Activated T-cell treated with anti-CD3 and anti-CD28 coated beads, Interleukin-2, amount 50 U/mL, for 24 hours (primary cell): ENCODE data around the gene KRTAP5-1.

Experiments
- DNase-seq: peaks from one replicate; pipeline ENCODE4 v3.0.0-alpha.2; 2020
- H3K27ac Mint-ChIP-seq: 2 replicates; pipeline ENCODE4 v1.8.0; 2020; ENCODE audit warnings: mild to moderate bottlenecking, mixed read lengths
- H3K27me3 Mint-ChIP-seq: 2 replicates; pipeline ENCODE4 v1.8.0; 2020; ENCODE audit warnings: mixed read lengths
- H3K36me3 Mint-ChIP-seq: 2 replicates; pipeline ENCODE4 v1.8.0; 2020; ENCODE audit warnings: low read depth, mixed read lengths
- H3K4me1 Mint-ChIP-seq: 2 replicates; pipeline ENCODE4 v1.8.0; 2020; ENCODE audit warnings: low read depth, mixed read lengths
- H3K4me3 Mint-ChIP-seq: 2 replicates; pipeline ENCODE4 v1.8.0; 2020; ENCODE audit warnings: mild to moderate bottlenecking, moderate library complexity, mixed read lengths
- H3K9me3 Mint-ChIP-seq: 2 replicates; pipeline ENCODE4 v1.8.0; 2020; ENCODE audit warnings: mixed read lengths

KRTAP5-1 gene

DNA sequence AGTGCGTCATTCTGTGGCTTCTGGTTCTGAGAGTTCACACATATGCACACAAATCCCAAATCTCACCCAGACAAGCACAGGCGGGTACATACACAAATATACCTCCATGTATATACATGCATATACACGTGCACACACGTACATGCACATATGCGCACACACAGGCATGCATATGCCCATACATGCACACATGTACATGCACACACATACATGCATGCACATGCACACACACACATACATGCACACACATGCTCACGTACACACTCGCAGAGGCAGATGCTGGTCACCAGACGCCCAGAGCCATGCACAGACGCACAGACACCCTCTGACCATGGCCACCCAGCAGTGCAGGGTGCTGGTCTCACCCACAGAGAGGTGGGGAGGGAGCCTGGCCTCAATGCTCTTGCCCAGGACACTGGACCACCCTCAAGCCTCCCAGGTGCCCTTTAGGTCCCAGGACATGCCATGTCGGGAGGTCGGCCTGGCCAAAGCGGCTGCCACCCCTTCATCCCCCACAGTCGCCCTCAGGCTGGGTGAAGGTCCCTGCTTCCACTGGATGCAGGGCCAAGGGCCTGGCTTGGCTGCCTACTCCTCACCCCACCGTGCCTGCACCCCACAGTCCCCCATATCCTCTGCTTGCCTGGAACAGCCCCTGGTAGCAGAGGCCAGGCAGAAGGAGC, 22.5 kb downstream of the KRTAP5-1 start:
- no peaks in the 10 kb centered on the region for H3K9me3 Mint-ChIP-seq
- H3K4me1 Mint-ChIP-seq = no peaks in the 10 kb centered on the region

DNA sequence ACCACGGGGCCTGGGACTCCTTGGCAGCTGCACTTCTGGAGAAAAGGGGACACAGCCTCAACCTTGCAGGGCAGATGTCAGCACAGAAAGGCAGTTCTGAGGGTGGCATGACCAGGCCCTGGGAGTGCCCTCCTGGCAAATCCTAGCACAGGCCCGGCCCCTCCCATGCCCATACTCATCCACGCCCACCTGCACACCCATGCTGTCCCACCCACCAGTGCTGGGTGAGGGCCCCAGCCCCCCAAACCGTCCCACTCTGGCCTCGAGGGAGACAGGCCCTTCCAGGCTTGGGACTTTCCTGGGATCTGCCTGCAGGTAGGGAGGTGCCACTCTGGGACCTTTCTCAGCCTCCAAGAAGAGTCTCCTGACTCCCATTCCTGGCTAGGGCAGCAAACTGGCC, 23.1 kb downstream of the KRTAP5-1 start:
- no peak overlapping the region for H3K27ac Mint-ChIP-seq
- no peaks in the 10 kb centered on the region for H3K9me3 Mint-ChIP-seq
- no peak overlapping the region for H3K4me3 Mint-ChIP-seq
- H3K27me3 Mint-ChIP-seq = no peaks in the 10 kb centered on the region
- H3K4me1 Mint-ChIP-seq = no peaks in the 10 kb centered on the region
- no peak for DNase-seq
- H3K36me3 Mint-ChIP-seq = peaks cover 12% of the 10 kb centered on the region

More for the DNA sequence above, 22.5 kb downstream of the KRTAP5-1 start:
- no peak for DNase-seq
- Mint-ChIP-seq H3K27me3 (no peaks in the 10 kb centered on the region), H3K27ac (no peak overlapping the region), H3K4me3 (no peak overlapping the region), H3K36me3 (peaks cover 10% of the 10 kb centered on the region)

DNA sequence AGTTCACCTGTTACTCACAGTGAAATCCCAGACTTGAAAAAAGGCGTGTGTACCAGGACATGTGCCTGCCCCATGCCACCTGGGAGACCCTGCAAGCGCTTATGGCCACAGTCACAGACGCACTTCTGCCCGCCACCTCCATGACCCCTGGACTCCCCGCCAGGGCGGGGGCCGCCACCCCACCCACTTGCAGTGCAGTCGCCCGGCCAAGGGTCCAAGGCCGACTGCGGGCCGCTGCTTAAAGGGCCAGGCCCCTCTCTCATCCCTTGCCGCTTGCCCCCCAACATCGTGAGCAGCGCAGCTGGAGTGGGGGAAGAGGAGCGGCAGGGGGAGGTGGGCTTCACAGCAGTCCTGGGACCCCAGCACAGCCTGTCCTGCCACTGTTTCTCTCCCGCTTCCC, 23.8 kb downstream of the KRTAP5-1 start:
- Mint-ChIP-seq H3K27ac (no peak overlapping the region), H3K9me3 (no peaks in the 10 kb centered on the region), H3K4me1 (no peaks in the 10 kb centered on the region), H3K4me3 (no peak overlapping the region), H3K36me3 (peaks cover 12% of the 10 kb centered on the region), H3K27me3 (no peaks in the 10 kb centered on the region)
- no peak for DNase-seq

GRCh38 chr11:1560649-1561251, 24.3 kb downstream of the KRTAP5-1 start:
- no peaks in the 10 kb centered on the region for H3K9me3 Mint-ChIP-seq
- DNase-seq = no peak
- peaks cover 12% of the 10 kb centered on the region for H3K36me3 Mint-ChIP-seq
- H3K4me3 Mint-ChIP-seq = no peak overlapping the region
- no peaks in the 10 kb centered on the region for H3K4me1 Mint-ChIP-seq
- H3K27ac Mint-ChIP-seq = no peak overlapping the region
- no peaks in the 10 kb centered on the region for H3K27me3 Mint-ChIP-seq

- no peak for DNase-seq
- Mint-ChIP-seq H3K27me3 (no peaks in the 10 kb centered on the region), H3K4me3 (no peak overlapping the region), H3K36me3 (peaks cover 12% of the 10 kb centered on the region), H3K27ac (no peak overlapping the region), H3K9me3 (no peaks in the 10 kb centered on the region), H3K4me1 (no peaks in the 10 kb centered on the region)
Measured at GRCh38 chr11:1560002-1560648, 25.0 kb downstream of the KRTAP5-1 start.

- H3K36me3 Mint-ChIP-seq = peaks cover 12% of the 10 kb centered on the region
Measured at GRCh38 chr11:1559111-1559951, 25.8 kb downstream of the KRTAP5-1 start.

GRCh38 chr11:1558775-1559110, 26.3 kb downstream of the KRTAP5-1 start:
- Mint-ChIP-seq H3K36me3 (peaks cover 12% of the 10 kb centered on the region), H3K4me3 (no peak overlapping the region), H3K27me3 (peaks cover 2% of the 10 kb centered on the region), H3K4me1 (no peaks in the 10 kb centered on the region), H3K27ac (no peak overlapping the region), H3K9me3 (no peaks in the 10 kb centered on the region)
- DNase-seq = no peak

More at GRCh38 chr11:1559111-1559951, 25.8 kb downstream of the KRTAP5-1 start:
- Mint-ChIP-seq H3K27me3 (no peaks in the 10 kb centered on the region), H3K4me3 (no peak overlapping the region), H3K4me1 (no peaks in the 10 kb centered on the region), H3K9me3 (no peaks in the 10 kb centered on the region), H3K27ac (no peak overlapping the region)
- DNase-seq = no peak

DNA sequence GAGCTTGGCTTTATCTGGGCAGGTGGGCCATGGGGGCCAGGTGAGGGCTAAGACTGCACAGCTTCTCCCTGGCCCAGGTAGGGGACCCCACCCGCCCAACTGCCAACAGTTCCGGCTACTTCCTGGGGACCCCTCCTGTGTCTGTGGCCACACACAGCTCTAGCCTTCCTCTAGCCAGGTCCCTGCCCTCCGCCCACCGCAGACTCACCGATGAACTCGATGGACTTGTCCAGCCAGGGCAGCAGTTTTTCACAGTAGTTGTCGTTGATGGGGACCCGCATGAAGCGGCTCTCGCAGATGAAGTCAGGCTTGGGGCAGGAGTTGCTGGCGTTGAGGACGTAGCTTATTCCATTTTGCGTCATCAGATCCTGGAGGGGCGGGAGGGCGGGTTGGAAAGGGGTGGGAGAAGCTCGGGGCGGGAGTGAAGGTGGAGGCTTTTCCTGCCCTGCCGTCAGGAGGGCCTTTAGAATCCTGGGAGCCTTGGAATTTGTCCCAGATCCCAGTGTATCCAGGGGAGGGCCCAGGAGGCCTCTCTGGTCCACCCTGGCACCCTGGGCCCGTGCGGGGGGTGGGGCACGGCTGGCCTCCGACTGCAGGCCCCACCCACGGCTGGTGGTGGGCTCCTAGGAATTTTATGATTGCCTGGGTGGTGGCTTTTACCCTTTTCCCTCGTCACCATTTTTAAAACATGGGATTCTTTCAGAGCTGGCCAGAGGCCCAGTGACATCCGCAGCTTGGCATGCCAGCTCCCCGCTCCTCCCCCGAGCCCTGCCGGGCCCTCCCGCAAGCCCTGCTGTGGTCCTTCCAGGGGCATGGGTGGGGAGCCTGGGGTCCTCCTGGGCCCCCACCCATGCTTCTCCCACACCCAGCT, 26.9 kb downstream of the KRTAP5-1 start:
- no peak for DNase-seq
- peaks cover 12% of the 10 kb centered on the region for H3K36me3 Mint-ChIP-seq
- H3K27me3 Mint-ChIP-seq = peaks cover 7% of the 10 kb centered on the region
- no peak overlapping the region for H3K27ac Mint-ChIP-seq
- H3K4me1 Mint-ChIP-seq = no peaks in the 10 kb centered on the region
- H3K4me3 Mint-ChIP-seq = no peak overlapping the region
- H3K9me3 Mint-ChIP-seq = no peaks in the 10 kb centered on the region

DNA sequence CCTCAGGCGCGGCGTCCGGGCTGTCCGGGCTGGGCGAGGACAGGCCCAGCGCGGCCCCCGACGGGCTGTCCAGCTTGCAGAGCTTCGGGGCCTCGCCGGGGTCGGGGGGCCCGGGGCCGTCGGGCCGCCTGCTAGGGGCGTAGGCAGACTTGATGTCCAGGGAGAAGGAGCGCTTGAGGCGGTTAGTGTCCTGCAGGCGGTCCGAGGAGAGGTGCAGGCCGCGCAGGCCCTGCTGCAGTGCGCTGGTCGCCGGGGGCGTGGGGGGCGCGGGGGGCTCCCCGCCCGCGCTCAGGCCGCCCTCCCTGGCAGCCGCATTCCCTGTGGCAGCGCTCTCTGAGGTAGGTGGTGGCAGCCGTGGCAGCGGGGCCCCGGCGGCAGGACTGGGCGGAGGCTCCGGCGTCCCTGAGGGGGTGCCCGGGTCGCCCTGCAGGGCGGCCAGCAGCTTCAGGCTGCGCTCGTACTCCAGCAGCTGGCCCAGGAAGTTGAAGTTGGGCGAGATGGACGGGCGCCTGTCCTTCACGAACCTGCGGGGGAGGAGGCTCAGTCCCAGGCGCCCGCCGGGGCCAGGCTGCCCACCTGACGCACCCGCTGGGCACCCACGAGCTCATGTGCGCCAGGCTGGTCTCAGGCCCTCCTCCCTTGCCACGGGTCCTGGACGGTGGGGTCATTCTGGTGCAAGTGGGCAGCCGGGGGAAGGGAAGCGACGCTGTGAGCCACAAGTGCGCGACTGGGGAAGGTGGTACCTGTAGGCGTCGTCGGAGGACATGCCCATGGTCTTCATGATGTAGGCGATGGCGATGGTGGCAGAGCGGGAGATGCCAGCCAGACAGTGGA, 27.8 kb downstream of the KRTAP5-1 start:
- Mint-ChIP-seq H3K27me3 (peaks cover 7% of the 10 kb centered on the region), H3K36me3 (peaks cover 9% of the 10 kb centered on the region), H3K4me1 (no peaks in the 10 kb centered on the region), H3K4me3 (no peak overlapping the region), H3K9me3 (no peaks in the 10 kb centered on the region), H3K27ac (no peak overlapping the region)
- no peak for DNase-seq

- Mint-ChIP-seq H3K27ac (no peak overlapping the region), H3K27me3 (peaks cover 7% of the 10 kb centered on the region), H3K4me1 (no peaks in the 10 kb centered on the region), H3K36me3 (peaks cover 5% of the 10 kb centered on the region), H3K9me3 (no peaks in the 10 kb centered on the region), H3K4me3 (no peak overlapping the region)
- no peak for DNase-seq
Measured at GRCh38 chr11:1556278-1556902, 28.7 kb downstream of the KRTAP5-1 start.

- Mint-ChIP-seq H3K4me1 (no peaks in the 10 kb centered on the region), H3K9me3 (no peaks in the 10 kb centered on the region), H3K27ac (no peak overlapping the region), H3K4me3 (no peak overlapping the region), H3K36me3 (peaks cover 5% of the 10 kb centered on the region), H3K27me3 (peaks cover 7% of the 10 kb centered on the region)
- DNase-seq = no peak
Measured at GRCh38 chr11:1555713-1556153, 29.4 kb downstream of the KRTAP5-1 start.

- Mint-ChIP-seq H3K9me3 (no peaks in the 10 kb centered on the region), H3K4me3 (no peak overlapping the region), H3K27me3 (peaks cover 9% of the 10 kb centered on the region), H3K27ac (no peak overlapping the region), H3K4me1 (no peaks in the 10 kb centered on the region), H3K36me3 (peaks cover 5% of the 10 kb centered on the region)
- DNase-seq = no peak
Measured at GRCh38 chr11:1554981-1555712, 29.9 kb downstream of the KRTAP5-1 start.
